Stimulated activated CD4-positive, alpha-beta T cell treated with anti-CD3 and anti-CD28 coated beads, TNF-alpha, amount 100 ng/mL, for 1 hour (primary cell): Measurements from ENCODE around the gene OCRL.
A peak's percentile ranks its signal among the peaks of the same experiment; 100 is the strongest.

ENCODE experiments used
- DNase-seq, 3 donors: peaks; one replicate each; pipeline ENCODE4 v3.0.0-alpha.2; 2020; ENCODE audit warnings: low read depth in 3 of 3, low spot score in 1 of 3

The OCRL gene

GRCh38 chrX:129632443-129632842 is 92.4 kb downstream of the OCRL start:
- no peak for DNase-seq

- no peak for DNase-seq
Measured at GRCh38 chrX:129634541-129634940, 94.5 kb downstream of the OCRL start.

DNA sequence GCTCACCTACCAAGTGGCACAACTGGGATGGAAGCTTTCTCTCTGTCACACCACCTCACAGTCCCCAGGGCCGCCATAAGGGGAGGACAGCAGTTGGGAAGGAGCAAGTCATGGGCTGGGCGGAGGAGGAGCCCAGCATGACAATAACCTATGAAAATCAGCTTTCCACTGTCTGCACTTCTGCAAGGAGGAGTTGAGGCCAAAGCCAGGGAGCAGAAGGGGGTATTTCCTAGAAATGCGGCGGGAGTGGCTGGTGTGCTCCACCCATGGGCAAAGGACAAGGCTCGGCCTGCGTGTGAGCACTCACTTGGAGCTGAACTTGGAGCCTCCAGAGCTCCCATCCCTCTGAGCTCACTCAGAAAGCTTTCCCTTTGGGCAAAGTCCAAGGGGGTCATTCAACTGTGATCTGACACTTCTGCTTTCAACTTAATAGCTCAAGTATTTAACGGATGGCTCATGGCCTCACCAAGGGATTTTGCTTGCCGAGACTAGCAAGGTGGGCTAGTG is 96.2 kb downstream of the OCRL start:
- no peak for DNase-seq

DNA sequence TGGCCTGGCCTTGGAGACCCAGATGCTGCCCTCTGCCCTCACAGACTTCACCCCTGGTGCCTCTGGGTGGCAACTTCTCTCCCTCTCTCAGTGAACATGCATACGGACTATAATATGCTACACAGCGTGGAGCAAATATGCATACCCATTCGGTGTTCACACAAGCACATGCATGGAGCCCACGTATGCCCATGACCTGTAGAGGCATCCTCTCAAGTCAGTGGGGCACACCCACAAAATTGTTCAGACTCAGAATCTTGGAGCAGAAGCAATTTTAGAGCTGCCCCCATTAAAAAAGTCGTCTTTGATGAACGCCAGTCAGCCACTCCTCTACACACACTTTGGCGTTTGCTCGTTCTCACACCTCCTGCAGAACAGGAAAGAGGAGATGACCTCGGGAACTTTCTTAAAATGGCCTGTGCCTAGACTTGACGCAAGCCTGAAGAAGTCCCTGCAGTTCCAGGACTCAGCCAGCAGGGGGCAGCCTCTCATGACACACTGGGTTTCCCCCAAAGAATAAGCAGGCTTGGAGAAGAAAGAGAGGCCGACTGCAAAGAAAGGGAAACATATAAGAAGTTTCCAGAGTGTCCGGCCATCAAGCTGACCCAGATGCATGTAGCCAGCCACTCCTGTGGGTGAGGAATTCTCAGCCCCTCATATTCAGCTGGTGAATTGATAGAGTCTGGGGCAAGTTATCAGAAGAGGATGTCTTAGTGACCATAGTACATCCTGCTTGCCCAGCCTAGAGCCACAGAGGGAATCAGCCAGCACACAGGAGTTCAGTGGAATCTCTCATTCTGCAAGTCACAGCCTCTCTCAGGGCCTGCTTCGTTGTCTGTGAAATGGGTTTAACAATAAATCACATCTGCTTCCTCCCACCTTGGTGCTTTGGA is 97.4 kb downstream of the OCRL start:
- peak; percentile 22 to 67 (median 66) for DNase-seq

GRCh38 chrX:129638917-129639316 is 98.9 kb downstream of the OCRL start:
- no peak for DNase-seq

GRCh38 chrX:129640737-129641136 is 100.7 kb downstream of the OCRL start:
- DNase-seq: no peak

DNA sequence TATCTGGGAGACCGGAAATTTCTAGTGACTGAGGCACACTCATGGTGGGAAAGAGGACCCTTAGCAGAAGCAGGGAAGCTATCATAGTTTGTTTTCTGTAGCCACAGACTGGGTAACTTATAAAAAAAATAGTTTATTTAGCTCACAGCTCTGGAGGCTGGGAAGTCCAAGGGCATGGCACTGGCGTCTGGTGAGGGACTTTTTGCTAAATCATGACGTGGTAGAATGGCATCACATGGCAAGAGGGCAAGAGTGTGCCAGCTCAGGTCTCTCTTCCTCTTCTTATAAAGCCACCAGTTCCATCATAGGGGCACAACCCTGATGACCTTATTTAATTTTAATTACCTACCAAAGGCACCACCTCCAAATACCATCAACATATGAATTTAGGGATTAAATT is 101.4 kb downstream of the OCRL start:
- no peak for DNase-seq

DNA sequence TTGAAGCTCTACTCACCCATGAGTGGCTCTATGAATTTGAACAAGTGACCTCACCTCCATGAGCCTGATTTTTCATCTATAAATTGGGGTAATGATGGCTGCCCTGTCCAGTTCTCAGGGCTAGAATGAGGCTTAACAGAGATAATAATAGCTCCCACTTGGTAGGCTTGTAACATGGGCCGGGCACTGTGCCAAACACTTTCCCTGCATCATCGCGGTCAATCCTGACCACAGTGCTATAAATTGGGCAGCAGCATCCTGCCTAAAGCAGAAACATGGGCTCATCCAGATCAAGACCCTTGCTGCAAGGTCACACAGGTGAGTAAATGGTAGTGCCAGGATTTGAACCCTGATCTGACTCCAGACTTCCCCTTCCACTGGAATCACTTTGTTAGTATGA is 101.9 kb downstream of the OCRL start:
- DNase-seq: no peak
